ENCODE results near the gene NCKAP5L. TPM values are rescaled to one million over a fixed set of nuclear protein-coding genes. Genes with fewer than 3 reads are reported as not detected.

The NCKAP5L gene
- total and polyA plus RNA-seq, 9 of the 15 experiments (the other 6 are each of a cell fraction or from before 2014, with no cell fraction given), result 0.01 to 14.4 (median 3.7) TPM

DNA sequence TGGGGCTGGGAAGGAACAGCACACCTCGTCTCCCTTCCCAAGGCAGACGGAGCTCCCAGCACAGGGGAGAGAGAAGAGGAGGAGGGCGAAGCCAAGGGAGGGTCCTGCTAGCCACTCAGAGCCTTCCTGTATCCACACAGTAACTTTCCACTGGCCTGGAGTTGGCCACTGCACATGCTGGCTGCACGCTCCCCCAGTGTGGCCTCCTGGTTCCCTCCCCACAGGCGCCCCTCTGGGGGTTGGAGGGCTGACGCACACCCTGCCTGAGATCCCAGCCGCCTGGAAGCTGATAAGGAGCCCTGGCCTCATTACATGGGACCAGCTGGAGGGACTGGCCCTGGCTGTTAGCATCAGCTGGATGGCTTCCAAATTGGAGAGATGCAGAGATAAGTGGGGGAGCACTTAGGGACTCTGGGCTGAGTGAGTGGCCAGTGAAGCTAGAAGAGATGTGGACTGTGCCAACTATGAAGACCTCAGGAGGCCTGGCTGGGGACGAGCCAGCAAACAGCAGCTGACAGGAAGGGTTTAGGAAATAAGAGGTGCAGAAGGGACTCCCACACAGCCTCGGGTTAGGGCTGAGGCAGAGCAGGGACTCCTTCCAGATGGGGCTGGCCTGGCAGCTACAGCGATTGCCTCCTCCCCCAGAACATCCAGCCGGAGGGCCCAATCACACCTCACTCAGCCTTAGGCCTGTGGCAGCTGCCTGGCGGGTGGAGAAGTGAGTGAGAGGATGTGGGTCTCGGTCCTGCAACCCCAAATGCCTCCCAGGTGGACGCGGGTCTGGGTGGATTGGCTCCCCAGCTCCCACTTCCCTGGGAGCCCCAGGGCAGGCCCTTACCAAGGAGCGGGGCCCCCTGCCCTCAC, 41.0 kb upstream of the NCKAP5L start (continued):
- TF ChIP-seq RAD21 (CRISPR knock-in tag; conservative IDR thresholded peaks at IDR 0.05 in 1 of 2, IDR thresholded peaks at IDR 0.05 in 1 of 2) (peak; percentile 42 to 49; a peak in 3 of 4 replicates), SAP30 (IDR thresholded peaks at IDR 0.05; ENCODE audit: borderline replicate concordance, insufficient read depth, low read depth, low read length, poor library complexity, severe bottlenecking) (no peak), ZNF778 (CRISPR knock-in tag; IDR thresholded peaks at IDR 0.05) (no peak), KAT8 (IDR thresholded peaks at IDR 0.05; ENCODE audit: low read depth) (no peak)
- TF ChIP-seq, protein P1, sequence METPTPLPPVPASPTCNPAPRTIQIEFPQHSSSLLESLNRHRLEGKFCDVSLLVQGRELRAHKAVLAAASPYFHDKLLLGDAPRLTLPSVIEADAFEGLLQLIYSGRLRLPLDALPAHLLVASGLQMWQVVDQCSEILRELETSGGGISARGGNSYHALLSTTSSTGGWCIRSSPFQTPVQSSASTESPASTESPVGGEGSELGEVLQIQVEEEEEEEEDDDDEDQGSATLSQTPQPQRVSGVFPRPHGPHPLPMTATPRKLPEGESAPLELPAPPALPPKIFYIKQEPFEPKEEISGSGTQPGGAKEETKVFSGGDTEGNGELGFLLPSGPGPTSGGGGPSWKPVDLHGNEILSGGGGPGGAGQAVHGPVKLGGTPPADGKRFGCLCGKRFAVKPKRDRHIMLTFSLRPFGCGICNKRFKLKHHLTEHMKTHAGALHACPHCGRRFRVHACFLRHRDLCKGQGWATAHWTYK (CRISPR knock-in tag; IDR thresholded peaks at IDR 0.05), result peak; percentile 90
- TF ChIP-seq, protein P2, sequence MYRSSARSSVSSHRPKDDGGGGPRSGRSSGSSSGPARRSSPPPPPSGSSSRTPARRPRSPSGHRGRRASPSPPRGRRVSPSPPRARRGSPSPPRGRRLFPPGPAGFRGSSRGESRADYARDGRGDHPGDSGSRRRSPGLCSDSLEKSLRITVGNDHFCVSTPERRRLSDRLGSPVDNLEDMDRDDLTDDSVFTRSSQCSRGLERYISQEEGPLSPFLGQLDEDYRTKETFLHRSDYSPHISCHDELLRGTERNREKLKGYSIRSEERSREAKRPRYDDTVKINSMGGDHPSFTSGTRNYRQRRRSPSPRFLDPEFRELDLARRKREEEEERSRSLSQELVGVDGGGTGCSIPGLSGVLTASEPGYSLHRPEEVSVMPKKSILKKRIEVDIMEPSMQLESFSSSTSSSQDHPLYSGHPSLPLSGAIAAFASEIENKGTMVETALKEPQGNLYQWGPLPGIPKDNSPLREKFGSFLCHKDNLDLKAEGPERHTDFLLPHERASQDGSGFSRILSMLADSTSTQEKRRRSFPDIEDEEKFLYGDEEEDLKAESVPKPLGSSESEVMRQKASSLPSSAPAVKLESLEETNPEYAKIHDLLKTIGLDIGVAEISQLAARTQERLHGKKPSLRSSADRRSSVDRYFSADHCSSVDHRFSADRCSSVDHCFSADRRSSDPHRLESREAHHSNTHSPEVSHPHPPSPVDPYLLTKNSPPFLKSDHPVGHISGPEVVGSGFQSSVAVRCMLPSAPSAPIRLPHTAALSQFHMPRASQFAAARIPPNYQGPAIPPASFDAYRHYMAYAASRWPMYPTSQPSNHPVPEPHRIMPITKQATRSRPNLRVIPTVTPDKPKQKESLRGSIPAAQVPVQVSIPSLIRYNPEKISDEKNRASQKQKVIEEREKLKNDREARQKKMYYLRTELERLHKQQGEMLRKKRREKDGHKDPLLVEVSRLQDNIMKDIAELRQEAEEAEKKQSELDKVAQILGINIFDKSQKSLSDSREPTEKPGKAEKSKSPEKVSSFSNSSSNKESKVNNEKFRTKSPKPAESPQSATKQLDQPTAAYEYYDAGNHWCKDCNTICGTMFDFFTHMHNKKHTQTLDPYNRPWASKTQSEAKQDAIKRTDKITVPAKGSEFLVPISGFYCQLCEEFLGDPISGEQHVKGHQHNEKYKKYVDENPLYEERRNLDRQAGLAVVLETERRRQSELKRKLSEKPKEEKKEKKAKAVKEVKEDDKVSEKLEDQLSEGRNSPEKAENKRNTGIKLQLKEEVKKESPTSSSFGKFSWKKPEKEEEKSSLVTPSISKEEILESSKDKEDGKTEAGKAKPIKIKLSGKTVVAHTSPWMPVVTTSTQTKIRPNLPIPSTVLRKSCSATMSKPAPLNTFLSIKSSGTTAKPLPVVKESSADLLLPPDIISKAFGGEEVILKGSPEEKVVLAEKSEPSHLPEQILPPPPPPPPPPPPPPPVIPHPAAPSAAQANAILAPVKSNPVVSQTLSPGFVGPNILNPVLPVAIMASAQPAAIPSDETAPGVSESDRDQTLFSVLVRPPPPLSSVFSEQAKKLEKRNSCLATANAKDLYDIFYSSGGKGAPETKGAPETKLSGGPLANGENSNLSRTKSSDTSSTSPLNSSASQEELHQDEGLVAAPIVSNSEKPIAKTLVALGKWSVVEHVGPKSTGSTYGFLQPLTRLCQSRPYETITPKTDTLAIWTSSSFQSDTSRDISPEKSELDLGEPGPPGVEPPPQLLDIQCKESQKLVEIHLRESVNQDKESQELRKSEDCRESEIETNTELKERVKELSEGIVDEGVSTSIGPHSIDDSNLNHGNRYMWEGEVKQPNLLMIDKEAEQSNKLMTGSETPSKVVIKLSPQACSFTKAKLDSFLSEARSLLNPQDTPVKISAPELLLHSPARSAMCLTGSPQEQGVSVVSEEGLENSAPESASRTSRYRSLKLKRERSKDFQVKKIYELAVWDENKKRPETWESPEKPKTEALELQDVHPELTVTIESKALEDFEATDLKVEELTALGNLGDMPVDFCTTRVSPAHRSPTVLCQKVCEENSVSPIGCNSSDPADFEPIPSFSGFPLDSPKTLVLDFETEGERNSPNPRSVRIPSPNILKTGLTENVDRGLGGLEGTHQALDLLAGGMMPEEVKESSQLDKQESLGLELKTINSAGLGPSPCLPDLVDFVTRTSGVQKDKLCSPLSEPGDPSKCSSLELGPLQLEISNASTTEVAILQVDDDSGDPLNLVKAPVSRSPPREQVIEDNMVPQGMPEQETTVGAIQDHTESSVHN (IDR thresholded peaks at IDR 0.05; ENCODE audit: borderline replicate concordance in 1 of 2, low read depth in 1 of 2), result peak; percentile 70 to 98; a peak in 3 of 4 replicates
- TF ChIP-seq, protein P3, sequence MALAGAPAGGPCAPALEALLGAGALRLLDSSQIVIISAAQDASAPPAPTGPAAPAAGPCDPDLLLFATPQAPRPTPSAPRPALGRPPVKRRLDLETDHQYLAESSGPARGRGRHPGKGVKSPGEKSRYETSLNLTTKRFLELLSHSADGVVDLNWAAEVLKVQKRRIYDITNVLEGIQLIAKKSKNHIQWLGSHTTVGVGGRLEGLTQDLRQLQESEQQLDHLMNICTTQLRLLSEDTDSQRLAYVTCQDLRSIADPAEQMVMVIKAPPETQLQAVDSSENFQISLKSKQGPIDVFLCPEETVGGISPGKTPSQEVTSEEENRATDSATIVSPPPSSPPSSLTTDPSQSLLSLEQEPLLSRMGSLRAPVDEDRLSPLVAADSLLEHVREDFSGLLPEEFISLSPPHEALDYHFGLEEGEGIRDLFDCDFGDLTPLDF (CRISPR knock-in tag; IDR thresholded peaks at IDR 0.05), result peak; percentile 69; the same call in 1 of the 2 replicates
- TF ChIP-seq, protein P4, sequence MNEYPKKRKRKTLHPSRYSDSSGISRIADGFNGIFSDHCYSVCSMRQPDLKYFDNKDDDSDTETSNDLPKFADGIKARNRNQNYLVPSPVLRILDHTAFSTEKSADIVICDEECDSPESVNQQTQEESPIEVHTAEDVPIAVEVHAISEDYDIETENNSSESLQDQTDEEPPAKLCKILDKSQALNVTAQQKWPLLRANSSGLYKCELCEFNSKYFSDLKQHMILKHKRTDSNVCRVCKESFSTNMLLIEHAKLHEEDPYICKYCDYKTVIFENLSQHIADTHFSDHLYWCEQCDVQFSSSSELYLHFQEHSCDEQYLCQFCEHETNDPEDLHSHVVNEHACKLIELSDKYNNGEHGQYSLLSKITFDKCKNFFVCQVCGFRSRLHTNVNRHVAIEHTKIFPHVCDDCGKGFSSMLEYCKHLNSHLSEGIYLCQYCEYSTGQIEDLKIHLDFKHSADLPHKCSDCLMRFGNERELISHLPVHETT (CRISPR knock-in tag; conservative IDR thresholded peaks at IDR 0.05 in 1 of 2, IDR thresholded peaks at IDR 0.05 in 1 of 2), result peak in 1 of 2 experiments; percentile 96; a peak in 2 of 4 replicates
- TF ChIP-seq, protein P5, sequence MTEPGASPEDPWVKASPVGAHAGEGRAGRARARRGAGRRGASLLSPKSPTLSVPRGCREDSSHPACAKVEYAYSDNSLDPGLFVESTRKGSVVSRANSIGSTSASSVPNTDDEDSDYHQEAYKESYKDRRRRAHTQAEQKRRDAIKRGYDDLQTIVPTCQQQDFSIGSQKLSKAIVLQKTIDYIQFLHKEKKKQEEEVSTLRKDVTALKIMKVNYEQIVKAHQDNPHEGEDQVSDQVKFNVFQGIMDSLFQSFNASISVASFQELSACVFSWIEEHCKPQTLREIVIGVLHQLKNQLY (CRISPR knock-in tag; conservative IDR thresholded peaks at IDR 0.05), result peak; percentile 92 to 97

All from K562 (cell line).